ENCODE data around the gene NUDT2.

The NUDT2 gene

DNA sequence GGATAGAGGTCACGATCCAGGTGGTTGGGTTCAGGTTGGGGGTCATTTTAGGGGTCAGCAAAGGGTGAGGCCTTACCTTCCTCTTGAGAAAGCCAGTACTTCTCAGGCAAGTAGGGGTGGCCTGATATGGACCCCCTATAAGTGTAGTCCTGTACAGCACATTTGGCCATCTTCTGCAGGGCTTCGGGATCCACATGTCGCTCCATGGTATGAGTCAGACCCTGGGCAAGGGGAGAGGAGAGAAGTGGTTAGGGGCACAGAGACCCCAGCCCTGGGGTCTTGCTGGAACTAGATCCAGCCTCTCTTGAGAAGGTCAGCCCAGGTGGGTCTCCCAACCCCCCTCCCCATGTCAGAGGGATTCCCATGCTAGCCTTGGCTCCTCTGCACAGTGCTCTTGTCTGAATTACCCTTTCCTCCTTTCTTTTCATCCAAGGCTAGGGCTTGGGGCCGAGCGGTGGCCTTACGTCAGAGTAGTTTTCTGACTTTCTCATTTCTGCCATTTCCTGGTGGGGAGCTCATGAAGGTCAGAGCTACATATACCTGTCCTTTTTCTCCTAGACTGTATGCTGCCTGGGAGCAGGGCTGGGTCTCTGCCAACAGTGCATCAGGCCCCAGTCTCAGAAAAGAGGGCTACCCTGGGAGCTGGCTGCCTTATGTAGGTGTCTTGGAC is 56.3 kb downstream of the NUDT2 start:
- TF ChIP-seq, protein P1, sequence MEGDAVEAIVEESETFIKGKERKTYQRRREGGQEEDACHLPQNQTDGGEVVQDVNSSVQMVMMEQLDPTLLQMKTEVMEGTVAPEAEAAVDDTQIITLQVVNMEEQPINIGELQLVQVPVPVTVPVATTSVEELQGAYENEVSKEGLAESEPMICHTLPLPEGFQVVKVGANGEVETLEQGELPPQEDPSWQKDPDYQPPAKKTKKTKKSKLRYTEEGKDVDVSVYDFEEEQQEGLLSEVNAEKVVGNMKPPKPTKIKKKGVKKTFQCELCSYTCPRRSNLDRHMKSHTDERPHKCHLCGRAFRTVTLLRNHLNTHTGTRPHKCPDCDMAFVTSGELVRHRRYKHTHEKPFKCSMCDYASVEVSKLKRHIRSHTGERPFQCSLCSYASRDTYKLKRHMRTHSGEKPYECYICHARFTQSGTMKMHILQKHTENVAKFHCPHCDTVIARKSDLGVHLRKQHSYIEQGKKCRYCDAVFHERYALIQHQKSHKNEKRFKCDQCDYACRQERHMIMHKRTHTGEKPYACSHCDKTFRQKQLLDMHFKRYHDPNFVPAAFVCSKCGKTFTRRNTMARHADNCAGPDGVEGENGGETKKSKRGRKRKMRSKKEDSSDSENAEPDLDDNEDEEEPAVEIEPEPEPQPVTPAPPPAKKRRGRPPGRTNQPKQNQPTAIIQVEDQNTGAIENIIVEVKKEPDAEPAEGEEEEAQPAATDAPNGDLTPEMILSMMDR (conservative IDR thresholded peaks at IDR 0.05; ENCODE audit: control insufficient read depth, insufficient read depth, low read depth, low read length): no peak
- DNase-seq (ENCODE audit: low read depth): no peak
- H3K4me3 ChIP-seq (ENCODE audit: control insufficient read depth, low read depth, low read length): no peak overlapping the region

DNA sequence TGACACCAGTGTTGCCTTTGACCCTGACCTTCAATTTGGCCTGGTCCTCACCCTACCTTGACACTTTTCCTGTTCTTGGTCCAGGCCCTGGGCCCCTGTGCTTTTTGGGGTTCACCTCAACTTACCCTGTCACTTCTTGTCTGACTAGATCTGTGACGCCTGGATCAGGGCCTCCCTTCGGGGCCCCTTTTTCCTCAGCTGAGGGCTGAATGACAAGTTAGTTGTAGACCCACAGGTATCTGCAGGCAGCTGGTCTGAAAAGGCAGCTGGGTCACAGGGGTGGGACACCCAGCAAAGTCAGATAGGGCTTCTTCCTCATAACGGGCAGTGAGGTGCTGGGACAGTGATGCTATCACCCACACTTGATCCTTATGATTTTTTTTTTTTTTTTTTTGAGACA is 57.3 kb downstream of the NUDT2 start:
- TF ChIP-seq, protein P1 (conservative IDR thresholded peaks at IDR 0.05; ENCODE audit: control insufficient read depth, insufficient read depth, low read depth, low read length): no peak
- DNase-seq (ENCODE audit: low read depth): no peak
- no peak overlapping the region for H3K4me3 ChIP-seq (ENCODE audit: control insufficient read depth, low read depth, low read length)

DNA sequence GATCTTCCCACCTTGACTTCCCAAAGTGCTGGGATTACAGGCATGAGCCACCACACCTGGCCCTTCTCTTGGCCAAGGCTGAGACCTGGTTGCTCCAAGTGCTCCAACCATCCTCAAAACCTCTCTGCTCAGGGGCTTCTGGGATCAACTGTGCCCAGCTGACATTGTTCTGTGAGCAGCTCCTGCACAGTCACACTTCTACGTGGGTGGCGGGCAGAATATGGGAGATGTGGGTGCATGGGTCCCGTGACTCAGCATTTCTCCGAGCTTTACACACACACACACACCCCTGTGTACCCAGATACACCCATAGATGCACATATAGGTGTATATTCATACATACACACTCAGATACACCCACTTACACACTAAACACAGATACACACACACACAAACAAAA is 57.9 kb downstream of the NUDT2 start:
- H3K4me3 ChIP-seq (ENCODE audit: control insufficient read depth, low read depth, low read length): no peak overlapping the region
- no peak for DNase-seq (ENCODE audit: low read depth)
- TF ChIP-seq, protein P1 (conservative IDR thresholded peaks at IDR 0.05; ENCODE audit: control insufficient read depth, insufficient read depth, low read depth, low read length): no peak

DNA sequence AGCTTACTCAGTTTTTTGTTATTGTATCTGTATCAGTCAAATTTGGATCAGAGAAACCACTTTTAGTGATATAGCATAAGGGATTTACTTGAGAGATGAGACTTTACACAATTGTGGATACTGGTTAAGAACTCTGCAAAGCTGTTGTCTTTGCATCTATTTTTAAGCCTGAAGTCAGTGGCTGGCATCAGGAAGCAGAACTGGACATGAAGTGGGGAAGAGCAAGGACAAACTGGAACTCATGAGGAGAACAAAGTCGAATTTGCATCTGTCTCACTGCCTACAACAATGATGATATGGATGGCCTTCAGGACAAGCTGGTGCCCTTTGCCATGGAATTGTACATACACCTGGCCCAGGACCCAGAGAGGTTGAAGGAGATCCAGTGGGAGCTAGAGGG is 63.1 kb downstream of the NUDT2 start:
- TF ChIP-seq, protein P1 (conservative IDR thresholded peaks at IDR 0.05; ENCODE audit: control insufficient read depth, insufficient read depth, low read depth, low read length): no peak
- no peak for DNase-seq (ENCODE audit: low read depth)
- no peak overlapping the region for H3K4me3 ChIP-seq (ENCODE audit: control insufficient read depth, low read depth, low read length)
